GM19351 (cell line): Measurements from ENCODE around the gene DNAAF1.

ENCODE experiments used
- ATAC-seq: cut with Tn5 transposase; IDR thresholded peaks from one replicate; pipeline ENCODE4 v1.9.1; 2021; ENCODE audit warnings: mild to moderate bottlenecking, moderate library complexity; ENCODE audit not compliant: unreplicated experiment

DNAAF1 gene

GRCh38 chr16:84121007-84121406 lies 24.1 kb upstream of the DNAAF1 start:
- ATAC-seq, result no peak

- peak; percentile 57 for ATAC-seq
Observed at GRCh38 chr16:84124257-84125073, 20.6 kb upstream of the DNAAF1 start.

DNA sequence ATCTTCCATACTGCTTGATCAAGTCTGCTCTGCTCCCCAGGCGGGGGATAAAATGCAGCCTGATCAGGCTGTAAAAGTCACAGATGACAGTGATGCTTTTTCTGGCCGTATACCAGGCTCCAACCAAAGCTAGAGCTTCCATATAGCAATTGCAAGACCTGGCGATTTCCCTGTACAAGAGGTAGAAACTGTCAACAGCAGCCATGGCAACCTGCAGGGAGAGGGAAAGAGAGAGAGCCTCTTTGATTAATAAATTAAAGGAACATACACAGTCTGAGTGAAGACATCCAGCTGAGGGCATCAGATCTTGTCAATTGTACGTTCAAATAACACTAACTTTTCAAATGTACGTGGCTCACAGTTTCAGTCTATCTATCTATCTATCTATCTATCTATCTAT lies 14.0 kb upstream of the DNAAF1 start:
- ATAC-seq, result no peak

GRCh38 chr16:84132527-84133285 lies 12.4 kb upstream of the DNAAF1 start:
- ATAC-seq, result no peak

GRCh38 chr16:84136331-84137125 lies 8.6 kb upstream of the DNAAF1 start:
- ATAC-seq, result no peak

GRCh38 chr16:84137287-84137686 lies 7.8 kb upstream of the DNAAF1 start:
- no peak for ATAC-seq

DNA sequence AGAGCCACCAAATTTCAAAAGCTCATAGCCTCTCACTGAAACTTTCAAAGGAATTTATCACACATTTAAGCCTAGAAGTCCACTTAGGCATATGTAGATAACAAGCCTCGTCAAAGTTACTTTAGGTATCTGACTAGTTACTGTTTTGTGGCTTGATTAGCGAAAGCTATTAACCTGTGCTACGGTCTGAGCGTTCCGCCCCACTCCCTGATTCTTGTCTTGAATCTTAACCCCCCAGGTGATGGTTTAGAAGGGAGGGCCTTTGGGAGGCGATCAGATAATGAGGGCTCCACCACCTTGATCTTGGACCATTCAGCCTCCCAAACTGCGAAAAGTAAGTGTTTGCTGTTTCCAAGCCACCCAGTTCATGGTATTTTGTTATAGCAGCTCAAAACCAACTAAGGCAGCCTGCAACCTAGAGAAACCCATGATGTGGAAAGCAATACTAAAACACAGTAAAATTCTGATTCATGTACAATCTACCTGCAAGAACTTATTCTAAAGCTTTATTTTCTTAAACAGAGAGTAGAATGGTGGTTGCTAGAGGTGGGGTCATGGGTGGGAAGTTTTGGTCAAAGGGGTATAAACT lies 7.2 kb upstream of the DNAAF1 start:
- no peak for ATAC-seq

DNA sequence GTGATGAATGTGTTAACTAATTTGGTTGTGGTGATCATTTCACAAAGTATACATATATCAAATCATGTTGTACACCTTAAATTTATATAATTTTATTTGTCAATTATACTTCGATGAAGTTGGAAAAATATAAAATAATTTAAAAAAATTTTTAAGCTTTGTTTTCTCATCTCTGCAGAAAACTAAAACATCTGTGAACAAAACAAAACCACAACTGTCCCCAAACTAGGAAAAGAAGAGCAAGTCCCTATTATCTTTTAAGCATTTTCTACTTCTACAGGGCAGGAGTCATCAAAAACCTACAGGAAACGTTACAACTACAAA lies 6.6 kb upstream of the DNAAF1 start:
- no peak for ATAC-seq

- peak; percentile 98 for ATAC-seq
Observed at GRCh38 chr16:84138824-84139627, 6.1 kb upstream of the DNAAF1 start.

DNA sequence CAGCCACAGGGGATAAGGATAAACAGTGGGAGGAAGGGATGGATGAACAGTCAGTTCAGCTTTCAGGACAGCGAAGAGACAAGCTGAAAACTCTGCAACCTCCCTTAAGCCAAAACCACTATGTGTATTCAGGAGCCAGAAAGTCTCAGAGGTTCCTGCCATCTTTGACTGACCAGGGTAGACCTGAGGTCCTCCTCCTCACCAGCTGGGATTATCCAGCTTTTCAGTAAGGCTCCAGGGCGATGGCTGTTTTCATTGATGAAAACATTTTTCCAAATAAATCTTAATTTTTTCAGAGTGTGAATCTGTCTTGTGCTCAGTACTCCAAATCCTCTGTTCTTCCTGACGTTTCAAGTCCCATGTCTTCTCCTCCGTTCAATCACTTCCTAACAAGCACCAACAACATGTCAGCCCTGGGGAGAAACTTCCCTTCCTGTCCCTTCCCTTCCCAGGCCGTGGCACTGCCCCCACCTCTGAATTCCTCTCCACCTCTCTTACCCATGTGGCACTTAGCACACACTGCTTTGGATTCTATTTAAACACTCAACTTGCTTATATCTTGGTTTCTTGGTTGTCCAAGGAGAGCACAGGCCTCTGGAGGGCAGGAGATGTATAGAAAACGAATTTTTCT lies 5.4 kb upstream of the DNAAF1 start:
- ATAC-seq, result no peak

DNA sequence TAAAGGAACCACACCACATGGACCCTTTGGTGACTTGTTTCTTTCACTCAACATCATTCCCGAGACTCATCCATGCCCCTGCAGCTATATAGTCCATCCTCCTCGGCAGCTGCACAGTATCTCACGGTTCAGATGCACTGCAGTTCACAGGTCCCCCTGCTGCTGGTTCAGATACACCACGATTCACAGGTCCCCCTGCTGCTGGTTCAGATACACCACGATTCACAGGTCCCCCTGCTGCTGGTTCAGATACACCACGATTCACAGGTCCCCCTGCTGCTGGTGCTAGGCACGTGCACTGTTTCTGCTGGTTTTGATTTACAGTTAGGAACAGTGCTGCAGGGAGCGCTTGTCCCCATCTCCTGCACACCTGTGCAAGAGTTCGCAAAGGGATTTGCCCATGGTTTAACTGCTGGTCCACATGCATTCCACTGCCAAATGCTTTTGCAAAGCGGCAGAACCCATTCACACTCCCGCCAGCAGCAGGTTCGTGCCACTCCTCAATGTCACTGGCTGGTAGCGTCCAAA lies 3.9 kb upstream of the DNAAF1 start:
- no peak for ATAC-seq

DNA sequence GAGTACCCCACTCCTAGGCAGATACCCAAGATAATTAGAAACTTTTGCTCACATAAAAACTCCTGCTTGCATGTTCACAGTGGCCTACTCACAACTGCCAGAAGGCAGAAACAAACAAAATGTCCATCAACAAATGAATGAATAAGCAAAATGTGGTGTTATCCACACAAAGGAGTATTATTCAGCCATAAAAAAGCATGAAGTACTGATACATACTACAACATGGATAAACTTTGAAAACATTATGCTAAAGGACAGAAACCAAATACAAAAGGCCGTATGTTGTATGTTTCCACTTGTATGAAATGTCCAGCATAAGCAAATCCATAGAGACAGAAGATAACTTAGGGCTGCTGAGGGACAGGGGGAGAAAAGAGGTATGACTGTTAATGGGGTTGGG lies 2.0 kb upstream of the DNAAF1 start:
- ATAC-seq, result no peak

- ATAC-seq, result no peak
Observed at GRCh38 chr16:84143784-84144199, 1.3 kb upstream of the DNAAF1 start.

- ATAC-seq, result peak; percentile 31
Observed at GRCh38 chr16:84144209-84144858, 774 bp upstream of the DNAAF1 start.

DNA sequence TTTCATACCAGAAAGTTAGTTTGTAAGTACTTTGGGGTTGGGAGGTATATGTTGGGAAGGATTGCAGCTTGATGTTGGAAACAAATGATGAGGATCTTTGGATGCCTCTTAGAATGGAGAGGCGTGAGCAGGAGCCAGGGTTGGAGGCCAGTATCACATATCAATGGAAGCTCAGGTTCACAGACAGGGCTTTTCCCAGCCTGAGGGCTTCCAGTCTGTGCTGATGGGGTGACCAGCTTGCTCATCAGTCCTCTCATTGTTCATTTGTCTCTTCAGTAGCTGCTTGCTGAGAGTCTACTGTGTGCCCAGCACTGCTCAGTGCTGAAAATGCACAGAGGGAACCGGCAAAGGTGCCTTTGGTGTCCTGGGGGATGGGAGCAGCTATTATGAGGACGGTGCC lies 5.8 kb downstream of the DNAAF1 start:
- ATAC-seq, result no peak

DNA sequence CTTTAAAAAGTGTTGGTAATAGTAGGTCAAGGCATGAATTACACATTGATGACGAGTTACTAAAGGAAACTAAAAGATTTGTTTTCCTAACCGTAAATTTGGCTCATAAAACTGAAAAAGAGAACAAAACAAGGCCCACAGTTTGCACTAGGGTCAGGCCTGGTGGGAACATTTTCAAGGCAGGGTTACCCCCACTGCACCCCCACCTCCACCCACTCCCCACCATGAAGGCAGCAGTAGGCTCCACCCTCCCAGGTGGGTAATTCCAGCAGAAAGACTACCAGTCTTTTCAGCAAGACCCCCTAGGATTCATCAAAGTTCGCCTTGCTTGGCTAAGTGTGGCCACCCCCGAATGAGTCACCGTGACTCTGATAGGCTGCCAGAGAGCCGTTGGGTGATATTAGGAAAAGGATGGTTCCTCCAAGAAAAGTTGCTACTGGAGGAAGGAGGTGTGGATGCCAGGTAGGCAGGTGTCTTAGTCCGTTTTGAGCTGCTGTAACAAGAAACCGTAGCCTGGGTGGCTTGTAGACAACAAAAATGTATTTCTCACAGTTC lies 8.6 kb downstream of the DNAAF1 start:
- no peak for ATAC-seq

DNA sequence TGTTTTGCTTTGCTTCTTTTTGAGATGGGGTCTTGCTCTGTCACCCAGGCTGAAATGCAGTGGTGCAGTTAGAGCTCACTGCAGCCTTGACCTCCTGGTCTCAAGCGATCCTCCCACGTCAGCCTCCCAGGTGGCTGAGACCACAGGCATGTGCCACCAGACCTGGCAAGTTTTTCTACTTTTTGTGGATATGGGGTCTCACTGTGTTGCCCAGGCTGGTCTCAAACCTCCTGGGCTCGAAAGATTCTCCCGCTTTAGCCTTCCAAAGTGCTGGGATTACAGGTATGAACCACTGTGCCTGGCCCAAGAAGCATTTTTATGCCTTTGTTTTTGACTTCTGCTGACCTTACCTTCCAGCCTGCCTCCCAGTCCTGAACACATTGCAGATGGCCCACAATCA lies 10.1 kb downstream of the DNAAF1 start:
- no peak for ATAC-seq

DNA sequence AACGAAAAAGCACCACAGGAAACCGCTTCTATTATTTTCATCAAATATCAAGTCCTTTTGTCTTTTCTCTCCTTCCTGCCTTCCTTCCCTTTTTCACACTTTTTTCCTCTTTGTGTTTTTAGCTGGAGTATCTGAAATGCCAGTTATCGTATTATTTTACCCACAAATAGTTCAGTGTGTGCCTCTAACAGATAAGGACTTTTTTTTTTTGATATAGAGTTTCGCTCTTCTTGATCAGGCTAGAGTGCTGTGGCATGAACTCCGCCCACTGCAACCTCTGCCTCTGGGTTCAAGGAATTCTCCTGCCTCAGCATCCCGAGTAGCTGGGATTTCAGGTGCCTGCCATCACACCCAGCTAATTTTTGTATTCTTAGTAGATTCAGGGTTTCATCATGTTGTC lies 10.7 kb downstream of the DNAAF1 start:
- no peak for ATAC-seq

- ATAC-seq, result no peak
Observed at GRCh38 chr16:84156342-84156784, 11.3 kb downstream of the DNAAF1 start.
